Measurements from ENCODE around the gene UGT1A6. TPM values are rescaled to one million over a fixed set of nuclear protein-coding genes. Genes with fewer than 3 reads are reported as not detected.

The UGT1A6 gene
- polyA plus RNA-seq, 2 of the 4 experiments (the other 2 are of a cell fraction), result 2.5 to 3.5 TPM

GRCh38 chr2:233674314-233674713 lies 18.4 kb upstream of the UGT1A6 start:
- DNase-seq (ENCODE audit: low read depth in 1 of 2, low spot score in 1 of 2) (no peak), FAIRE-seq (no peak), ATAC-seq (no peak)
- TF ChIP-seq MAZ (IDR thresholded peaks at IDR 0.05; ENCODE audit: borderline replicate concordance, low read depth, low read length), result no peak
- no peak for TF ChIP-seq JUNB (IDR thresholded peaks at IDR 0.05)
- no peak for TF ChIP-seq POLR2AphosphoS2 (conservative IDR thresholded peaks at IDR 0.05; ENCODE audit: low read length)
- no peak for TF ChIP-seq EHMT2 (IDR thresholded peaks at IDR 0.05; ENCODE audit: low read depth)
- TF ChIP-seq FOSB (CRISPR knock-in tag; IDR thresholded peaks at IDR 0.05), result no peak
- no peak for TF ChIP-seq HOXA7 (CRISPR knock-in tag; IDR thresholded peaks at IDR 0.05)
- no peak for TF ChIP-seq POLR2A (IDR thresholded peaks at IDR 0.05; ENCODE audit: low read length)
- no peak for TF ChIP-seq MYC (IDR thresholded peaks at IDR 0.05; ENCODE audit: borderline replicate concordance, low read length)
- no peak for TF ChIP-seq SMC3 (IDR thresholded peaks at IDR 0.05)
- TF ChIP-seq EHF (CRISPR knock-in tag; IDR thresholded peaks at IDR 0.05), result no peak
- no peak for TF ChIP-seq HOXB13 (CRISPR knock-in tag; IDR thresholded peaks at IDR 0.05; ENCODE audit: low read depth)
- TF ChIP-seq ESRRA (IDR thresholded peaks at IDR 0.05; ENCODE audit: borderline replicate concordance, low read length), result no peak
- TF ChIP-seq FOXS1 (CRISPR knock-in tag; IDR thresholded peaks at IDR 0.05), result no peak
- TF ChIP-seq RNF2 (IDR thresholded peaks at IDR 0.05; ENCODE audit: borderline replicate concordance, low read depth), result no peak
- TF ChIP-seq, protein P1, sequence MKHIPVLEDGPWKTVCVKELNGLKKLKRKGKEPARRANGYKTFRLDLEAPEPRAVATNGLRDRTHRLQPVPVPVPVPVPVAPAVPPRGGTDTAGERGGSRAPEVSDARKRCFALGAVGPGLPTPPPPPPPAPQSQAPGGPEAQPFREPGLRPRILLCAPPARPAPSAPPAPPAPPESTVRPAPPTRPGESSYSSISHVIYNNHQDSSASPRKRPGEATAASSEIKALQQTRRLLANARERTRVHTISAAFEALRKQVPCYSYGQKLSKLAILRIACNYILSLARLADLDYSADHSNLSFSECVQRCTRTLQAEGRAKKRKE (CRISPR knock-in tag; IDR thresholded peaks at IDR 0.05; ENCODE audit: low read depth), result no peak
- TF ChIP-seq TP53 (CRISPR knock-in tag; IDR thresholded peaks at IDR 0.05), result no peak
- Histone ChIP-seq H3K4me3 (no peak overlapping the region), H3K4me2 (no peak overlapping the region), H3K27ac (peak overlapping the region; percentile 82 to 85), H3K4me1 (peaks cover 23% of the 10 kb centered on the region), H3K9me3 (peaks cover 25% of the 10 kb centered on the region)
- WGBS (ENCODE audit: missing lambda C conversion rate), result 36% methylated on average over 1 of the region's 1 CpG
- ChIA-PET CTCF (no interaction called here), POLR2A (no interaction called here)

GRCh38 chr2:233674995-233675394 lies 17.7 kb upstream of the UGT1A6 start:
- Histone ChIP-seq H3K4me3 (no peak overlapping the region), H3K4me2 (no peak overlapping the region), H3K9me3 (peaks cover 25% of the 10 kb centered on the region), H3K4me1 (peaks cover 16% of the 10 kb centered on the region; the same call in 2 of the 3 replicates), H3K27ac (peak overlapping the region; percentile 82 to 85)
- ChIA-PET POLR2A (no interaction called here), CTCF (no interaction called here)
- 76% methylated on average over 4 of the region's 4 CpGs for WGBS (ENCODE audit: missing lambda C conversion rate)
- no peak for FAIRE-seq
- no peak for TF ChIP-seq ESRRA (IDR thresholded peaks at IDR 0.05; ENCODE audit: borderline replicate concordance, low read length)
- no peak for TF ChIP-seq RNF2 (IDR thresholded peaks at IDR 0.05; ENCODE audit: borderline replicate concordance, low read depth)
- no peak for TF ChIP-seq FOXS1 (CRISPR knock-in tag; IDR thresholded peaks at IDR 0.05)
- TF ChIP-seq, protein P2, sequence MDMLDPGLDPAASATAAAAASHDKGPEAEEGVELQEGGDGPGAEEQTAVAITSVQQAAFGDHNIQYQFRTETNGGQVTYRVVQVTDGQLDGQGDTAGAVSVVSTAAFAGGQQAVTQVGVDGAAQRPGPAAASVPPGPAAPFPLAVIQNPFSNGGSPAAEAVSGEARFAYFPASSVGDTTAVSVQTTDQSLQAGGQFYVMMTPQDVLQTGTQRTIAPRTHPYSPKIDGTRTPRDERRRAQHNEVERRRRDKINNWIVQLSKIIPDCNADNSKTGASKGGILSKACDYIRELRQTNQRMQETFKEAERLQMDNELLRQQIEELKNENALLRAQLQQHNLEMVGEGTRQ (IDR thresholded peaks at IDR 0.05), result no peak
- ATAC-seq, result 0 out of 6 replicates have a peak, but pooled peaks of 1 of the 2 experiments have one; percentile 29
- no peak for DNase-seq (ENCODE audit: low read depth in 1 of 2, low spot score in 1 of 2)

DNA sequence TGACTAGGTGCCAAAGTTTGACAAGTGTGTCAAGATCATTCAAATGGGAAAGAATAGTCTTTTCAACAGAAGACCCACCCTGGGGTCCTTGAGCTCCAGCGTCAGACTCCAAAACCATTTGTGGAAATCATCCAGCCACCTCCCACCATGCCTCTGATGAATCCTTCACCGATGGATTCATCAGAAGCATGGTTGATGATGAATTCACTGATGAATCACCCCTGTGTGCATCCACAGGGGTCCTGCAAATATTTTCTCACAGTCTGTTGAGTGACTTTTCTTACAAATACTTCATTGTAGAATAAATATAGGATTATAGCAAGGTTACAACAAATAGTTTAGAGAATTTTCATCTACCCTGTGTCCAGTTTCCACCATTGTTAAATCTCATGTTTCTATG lies 16.6 kb upstream of the UGT1A6 start:
- Histone ChIP-seq H3K27ac (peak overlapping the region; percentile 77 to 82), H3K4me3 (no peak overlapping the region), H3K9me3 (peaks cover 18% of the 10 kb centered on the region), H3K4me1 (peaks cover 20% of the 10 kb centered on the region; the same call in 2 of the 3 replicates), H3K4me2 (no peak overlapping the region)
- 3% methylated on average over 2 of the region's 2 CpGs for WGBS (ENCODE audit: missing lambda C conversion rate)
- ATAC-seq (peak; percentile 62 to 72; a peak in 4 of 6 replicates), FAIRE-seq (no peak), DNase-seq (ENCODE audit: low read depth in 1 of 2, low spot score in 1 of 2) (peak in 1 of 2 experiments; percentile 70)
- POLR2A ChIA-PET, result no interaction called here
- TF ChIP-seq EHMT2 (IDR thresholded peaks at IDR 0.05; ENCODE audit: low read depth), result no peak
- peak; percentile 76 for TF ChIP-seq FOSL2 (IDR thresholded peaks at IDR 0.05)
- TF ChIP-seq FOSL2 (CRISPR knock-in tag; IDR thresholded peaks at IDR 0.05), result peak; percentile 80
- peak; percentile 83 for TF ChIP-seq JUNB (IDR thresholded peaks at IDR 0.05)
- TF ChIP-seq, protein P2 (IDR thresholded peaks at IDR 0.05), result no peak
- TF ChIP-seq RFX5 (IDR thresholded peaks at IDR 0.05), result no peak
- TF ChIP-seq JUN (IDR thresholded peaks at IDR 0.05), result peak in 1 of 2 experiments; percentile 52; a peak in 1 of 5 replicates
- TF ChIP-seq CBX8 (IDR thresholded peaks at IDR 0.05), result no peak
- TF ChIP-seq EP300 (IDR thresholded peaks at IDR 0.05), result peak; percentile 71 to 80; a peak in 2 of 5 replicates
- TF ChIP-seq HOXA7 (CRISPR knock-in tag; IDR thresholded peaks at IDR 0.05), result no peak
- 0 out of 3 replicates have a peak, but pooled peaks have one; percentile 27 for TF ChIP-seq BCL3 (IDR thresholded peaks at IDR 0.05)
- TF ChIP-seq HOXB13 (CRISPR knock-in tag; IDR thresholded peaks at IDR 0.05; ENCODE audit: low read depth), result no peak
- TF ChIP-seq, protein P3, sequence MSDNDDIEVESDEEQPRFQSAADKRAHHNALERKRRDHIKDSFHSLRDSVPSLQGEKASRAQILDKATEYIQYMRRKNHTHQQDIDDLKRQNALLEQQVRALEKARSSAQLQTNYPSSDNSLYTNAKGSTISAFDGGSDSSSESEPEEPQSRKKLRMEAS (IDR thresholded peaks at IDR 0.05), result peak; percentile 45; the same call in 1 of the 2 replicates
- no peak for TF ChIP-seq RARB (CRISPR knock-in tag; IDR thresholded peaks at IDR 0.05)
- TF ChIP-seq GATA3 (IDR thresholded peaks at IDR 0.05; ENCODE audit: borderline replicate concordance), result peak; percentile 91; the same call in 1 of the 2 replicates
- TF ChIP-seq NPAS2 (CRISPR knock-in tag; IDR thresholded peaks at IDR 0.05; ENCODE audit: borderline replicate concordance), result no peak
- CTCF ChIA-PET, result interaction anchor here (1.0 to 1.4 kb wide), 2 partner anchors 23 to 35 kb away, joined by 4 read pairs; no protein-coding TSS in a partner anchor

Data from A549 (cell line).